ENCODE data around the gene PSMB1.

PSMB1 gene

DNA sequence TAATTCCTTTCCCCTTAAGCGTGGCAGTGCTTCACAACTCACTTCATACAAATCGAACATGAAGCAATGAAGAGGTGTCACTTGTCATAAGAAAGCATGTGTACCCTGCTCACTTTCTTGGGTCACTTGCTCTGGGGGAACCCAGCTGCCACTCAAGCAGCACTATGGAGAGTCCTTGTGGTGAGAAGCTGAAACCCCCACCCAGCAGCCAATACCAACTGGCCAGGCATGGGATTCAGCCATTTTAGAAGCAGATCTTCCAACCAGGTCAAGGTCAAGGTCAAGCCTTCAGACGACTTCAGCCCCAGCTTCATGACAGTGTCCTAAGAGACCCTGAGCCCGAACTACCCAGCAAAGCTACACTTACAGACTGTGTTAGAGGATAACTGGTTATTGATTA is 62.8 kb downstream of the PSMB1 start:
- ChIA-PET CTCF (no interaction called here), POLR2A (ENCODE audit: low non-redundant PET) (no interaction called here)
- TF ChIP-seq, protein P1, sequence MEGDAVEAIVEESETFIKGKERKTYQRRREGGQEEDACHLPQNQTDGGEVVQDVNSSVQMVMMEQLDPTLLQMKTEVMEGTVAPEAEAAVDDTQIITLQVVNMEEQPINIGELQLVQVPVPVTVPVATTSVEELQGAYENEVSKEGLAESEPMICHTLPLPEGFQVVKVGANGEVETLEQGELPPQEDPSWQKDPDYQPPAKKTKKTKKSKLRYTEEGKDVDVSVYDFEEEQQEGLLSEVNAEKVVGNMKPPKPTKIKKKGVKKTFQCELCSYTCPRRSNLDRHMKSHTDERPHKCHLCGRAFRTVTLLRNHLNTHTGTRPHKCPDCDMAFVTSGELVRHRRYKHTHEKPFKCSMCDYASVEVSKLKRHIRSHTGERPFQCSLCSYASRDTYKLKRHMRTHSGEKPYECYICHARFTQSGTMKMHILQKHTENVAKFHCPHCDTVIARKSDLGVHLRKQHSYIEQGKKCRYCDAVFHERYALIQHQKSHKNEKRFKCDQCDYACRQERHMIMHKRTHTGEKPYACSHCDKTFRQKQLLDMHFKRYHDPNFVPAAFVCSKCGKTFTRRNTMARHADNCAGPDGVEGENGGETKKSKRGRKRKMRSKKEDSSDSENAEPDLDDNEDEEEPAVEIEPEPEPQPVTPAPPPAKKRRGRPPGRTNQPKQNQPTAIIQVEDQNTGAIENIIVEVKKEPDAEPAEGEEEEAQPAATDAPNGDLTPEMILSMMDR (conservative IDR thresholded peaks at IDR 0.05; ENCODE audit: low read depth) = no peak
- H3K27ac ChIP-seq = no peak overlapping the region
- DNase-seq (ENCODE audit: low spot score) = no peak

DNA sequence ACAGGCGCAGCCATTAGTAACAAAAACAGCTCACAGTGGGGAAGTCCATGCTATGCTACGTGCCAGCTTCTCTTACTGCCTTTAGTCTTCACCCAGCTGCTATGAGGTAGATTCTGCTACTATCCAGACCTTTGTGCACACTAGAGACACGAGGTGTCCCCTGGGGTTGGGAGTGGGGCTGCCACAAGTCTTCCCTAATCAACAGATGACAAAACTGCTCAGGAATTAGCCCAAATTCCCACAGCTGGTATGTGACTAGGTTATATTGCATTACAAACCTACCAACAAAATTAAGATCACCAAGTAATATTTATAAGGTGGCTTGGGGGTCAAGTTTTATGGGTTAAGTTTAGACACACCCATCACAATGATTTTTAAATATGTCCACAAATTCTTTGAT is 63.3 kb downstream of the PSMB1 start:
- CTCF ChIA-PET = interaction anchor here (0.6 kb wide), 1 partner anchor 18 kb away, joined by 3 read pairs; no protein-coding TSS in a partner anchor
- TF ChIP-seq, protein P1 (conservative IDR thresholded peaks at IDR 0.05; ENCODE audit: low read depth) = no peak
- H3K27ac ChIP-seq = no peak overlapping the region
- POLR2A ChIA-PET (ENCODE audit: low non-redundant PET) = no interaction called here
- no peak for DNase-seq (ENCODE audit: low spot score)

DNA sequence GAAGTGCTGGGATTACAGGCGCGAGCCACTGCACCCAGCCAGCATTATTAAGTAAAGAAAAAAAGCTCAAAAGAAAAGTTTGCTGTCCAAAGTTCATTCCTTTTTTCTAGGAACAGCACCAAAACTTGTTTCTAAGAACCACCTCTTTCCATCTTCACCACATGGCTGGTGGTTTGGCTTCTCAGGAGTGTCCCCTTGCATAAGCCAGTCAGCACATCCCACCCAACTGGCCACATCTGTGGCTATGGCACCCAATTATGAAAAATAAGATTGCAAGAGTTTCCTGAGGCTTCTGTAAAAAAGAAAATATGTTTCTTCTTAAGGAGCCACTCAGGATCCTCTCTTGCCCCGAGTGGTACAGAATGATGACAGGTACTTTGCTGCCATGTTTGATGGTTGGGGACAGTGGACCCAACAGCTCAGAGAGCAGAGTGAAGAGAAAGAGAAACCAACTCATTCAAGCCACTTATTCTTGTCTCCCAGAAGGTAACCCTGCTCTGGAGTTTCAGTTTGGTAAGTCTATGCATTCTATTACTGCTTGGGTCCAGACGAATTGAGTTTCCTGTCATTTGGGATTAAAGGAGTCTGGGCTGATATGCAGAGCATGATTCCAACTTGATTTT is 65.3 kb downstream of the PSMB1 start:
- DNase-seq (ENCODE audit: low spot score) = no peak
- CTCF ChIA-PET = no interaction called here
- POLR2A ChIA-PET (ENCODE audit: low non-redundant PET) = no interaction called here
- no peak overlapping the region for H3K27ac ChIP-seq
- TF ChIP-seq, protein P1 (conservative IDR thresholded peaks at IDR 0.05; ENCODE audit: low read depth) = no peak

DNA sequence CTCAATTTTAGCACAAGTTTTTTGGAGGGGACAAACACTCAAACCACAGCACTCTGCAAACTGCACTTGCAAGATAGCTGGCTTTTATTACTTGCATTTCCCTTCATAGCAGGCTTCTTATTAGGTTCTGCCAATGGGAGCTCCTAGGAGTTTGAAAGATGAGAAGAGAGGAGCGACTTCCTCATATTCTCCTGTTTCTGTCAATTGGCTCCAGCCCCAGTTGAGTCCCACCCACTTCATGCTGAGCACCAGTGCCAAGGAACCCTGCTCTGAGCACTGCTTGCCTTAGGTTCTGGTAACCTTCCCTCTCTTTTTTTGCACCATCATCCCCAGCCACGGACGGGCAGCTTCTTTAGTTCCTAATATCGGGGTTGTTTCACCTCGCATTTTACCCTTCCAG is 67.9 kb downstream of the PSMB1 start:
- DNase-seq (ENCODE audit: low spot score) = no peak
- ChIA-PET POLR2A (ENCODE audit: low non-redundant PET) (no interaction called here), CTCF (interaction anchor here (1.0 kb wide), 1 partner anchor 45 kb away, joined by 3 read pairs; no protein-coding TSS in a partner anchor)
- no peak overlapping the region for H3K27ac ChIP-seq
- TF ChIP-seq, protein P1 (conservative IDR thresholded peaks at IDR 0.05; ENCODE audit: low read depth) = no peak

All from RWPE1 (cell line).